HepG2 (cell line): ENCODE data around the gene ZNF3. TPM values are rescaled to one million over a fixed set of nuclear protein-coding genes. Genes with fewer than 3 reads are reported as not detected.

ENCODE experiments used
- ATAC-seq: fragments of 200-7000 bp; cut with Tn5 transposase; 3 replicates; pipeline ENCODE4 v1.9.1; 2020; ENCODE audit warnings: mild to moderate bottlenecking, moderate library complexity
- BruUV-seq: library from RNA; stranded (reverse); fragments of 400-500 nt; replicated peaks from 2 replicates; lab custom pipeline; 2021; lab: Mats Ljungman, UMichigan
- CTCF ChIA-PET: fragments of 300-600 bp; formaldehyde crosslinking; extraction: SDS; loops from one replicate; lab custom pipeline; 2021; ENCODE audit warnings: low total read pairs, inconsistent platforms, low intra/inter-chr PET ratio; lab: Yijun Ruan, JAX
- POLR2A ChIA-PET: fragments of 350-600 bp; sonication (Branson Sonifier 250); formaldehyde crosslinking; loops from one replicate; lab custom pipeline; 2020; ENCODE audit warnings: antibody characterized with exemption, inconsistent platforms; lab: Yijun Ruan, JAX
- DNase-seq: peaks from one replicate; pipeline ENCODE4 v3.0.0-alpha.2; 2015; ENCODE audit warnings: low spot score
- FAIRE-seq: peaks from 3 replicates; lab custom pipeline; 2011; peaks lifted over from hg19 to GRCh38; lab: Jason Lieb, UNC
- H2AFZ ChIP-seq: one replicate; pipeline ENCODE4 v1.6.1; 2011; ENCODE audit warnings: low read length, inconsistent platforms
- H3K27ac ChIP-seq: fragments of 300-600 bp; 3 replicates; pipeline ENCODE4 v1.8.0; 2011; ENCODE audit warnings: mixed run types, mild to moderate bottlenecking, mixed read lengths, low read length, inconsistent platforms; ENCODE audit not compliant: insufficient read depth; ENCODE audit errors: extremely low read length
- H3K27me3 ChIP-seq, 2 experiments: fragments of 200-600 bp in 1 of 2; 2 replicates in 1 of 2; 3 replicates in 1 of 2; pipeline versions ENCODE4 v1.6.0 to v1.8.0; 2011; ENCODE audit warnings: low read length in 2 of 2, mild to moderate bottlenecking in 2 of 2, moderate library complexity in 2 of 2, inconsistent platforms in 1 of 2; ENCODE audit not compliant: insufficient read depth in 2 of 2, control insufficient read depth in 1 of 2
- H3K36me3 ChIP-seq, 2 experiments: fragments of 200-600 bp in 1 of 2; replicated peaks in 1 of 2; 2 replicates in 1 of 2; 3 replicates in 1 of 2; pipeline versions ENCODE4 v1.5.1 to v1.8.0; 2011; ENCODE audit warnings: low read length in 2 of 2, inconsistent platforms in 1 of 2; ENCODE audit not compliant: insufficient read depth in 2 of 2, control insufficient read depth in 1 of 2
- H3K4me1 ChIP-seq: 2 replicates; pipeline ENCODE4 v1.5.1; 2012; ENCODE audit warnings: low read length, inconsistent platforms; ENCODE audit not compliant: insufficient read depth
- H3K4me2 ChIP-seq: 2 replicates; pipeline ENCODE4 v1.6.0; 2011; ENCODE audit warnings: low read depth, low read length, inconsistent platforms
- H3K4me3 ChIP-seq, 3 experiments: fragments of 200-600 bp in 1 of 3; sonication (generic), shearing (Covaris generic) in 1 of 3; replicated peaks in 1 of 3; 2 replicates each; pipeline ENCODE4 v1.5.1; 2011 to 2016; ENCODE audit warnings: low read length in 3 of 3, inconsistent platforms in 2 of 3, low read depth in 2 of 3, mild to moderate bottlenecking in 2 of 3, control low read depth in 1 of 3, mixed read lengths in 1 of 3; ENCODE audit not compliant: insufficient read depth in 1 of 3
- H3K79me2 ChIP-seq: one replicate; pipeline ENCODE4 v1.6.1; 2011; ENCODE audit warnings: low read length, inconsistent platforms; ENCODE audit not compliant: insufficient read depth
- H3K9ac ChIP-seq: 2 replicates; pipeline ENCODE4 v1.6.0; 2011; ENCODE audit warnings: mild to moderate bottlenecking, low read depth, low read length, inconsistent platforms; ENCODE audit not compliant: insufficient read depth
- H3K9me3 ChIP-seq: 2 replicates; pipeline ENCODE4 v1.5.1; 2012; ENCODE audit warnings: mild to moderate bottlenecking, low read length
- H4K20me1 ChIP-seq: 2 replicates; pipeline ENCODE4 v1.6.0; 2011; ENCODE audit warnings: inconsistent platforms, mild to moderate bottlenecking, low read length, moderate library complexity; ENCODE audit not compliant: insufficient read depth
- ARNT ChIP-seq: fragments of 450-650 bp; IDR thresholded peaks from 2 replicates; pipeline ENCODE4 v1.6.1; 2017
- CENPBD1 ChIP-seq: sonication (generic); formaldehyde crosslinking; IDR thresholded peaks from 2 replicates; pipeline ENCODE4 v1.8.0; 2022; ENCODE audit warnings: missing genetic modification reagents, low read depth, mild to moderate bottlenecking, borderline replicate concordance
- FOXC1 ChIP-seq: sonication (generic); formaldehyde crosslinking; IDR thresholded peaks from 2 replicates; pipeline ENCODE4 v1.8.0; 2022; ENCODE audit warnings: mild to moderate bottlenecking, missing genetic modification reagents, borderline replicate concordance
- GATAD2A ChIP-seq: IDR thresholded peaks from 2 replicates; pipeline ENCODE4 v1.6.1; 2016
- GMEB2 ChIP-seq: IDR thresholded peaks from 2 replicates; pipeline ENCODE4 v1.6.1; 2016; ENCODE audit warnings: missing biosample characterization, missing genetic modification reagents, low read depth
- MLXIP ChIP-seq: sonication (generic); formaldehyde crosslinking; IDR thresholded peaks from 2 replicates; pipeline ENCODE4 v1.9.0; 2021; ENCODE audit warnings: missing genetic modification reagents, borderline replicate concordance
- NCOA1 ChIP-seq: sonication (generic); formaldehyde crosslinking; IDR thresholded peaks from 2 replicates; pipeline ENCODE4 v1.9.0; 2021; ENCODE audit warnings: missing genetic modification reagents
- SALL2 ChIP-seq: sonication (generic); formaldehyde crosslinking; IDR thresholded peaks from 2 replicates; pipeline ENCODE4 v1.8.1; 2023; ENCODE audit warnings: mild to moderate bottlenecking, missing genetic modification reagents, inconsistent platforms
- SOX13 ChIP-seq, 3 experiments: fragments of 450-650 bp in 1 of 3; sonication (generic) in 1 of 3; formaldehyde crosslinking in 1 of 3; IDR thresholded peaks in 2 of 3; conservative IDR thresholded peaks in 1 of 3; 2 replicates each; pipeline versions ENCODE4 v1.5.0 to v1.6.1; 2016 to 2020; ENCODE audit warnings: antibody characterized with exemption in 1 of 3, mild to moderate bottlenecking in 1 of 3, missing compliant biosample characterization in 1 of 3, missing genetic modification reagents in 1 of 3, moderate library complexity in 1 of 3
- ZBTB44 ChIP-seq: sonication (generic); formaldehyde crosslinking; IDR thresholded peaks from 2 replicates; pipeline ENCODE4 v1.4.0; 2020; ENCODE audit warnings: missing genetic modification reagents
- WGBS: methylation state at CpG from one replicate; pipeline ENCODE4 v1.1.6; 2017; ENCODE audit warnings: low lambda C conversion rate; 5-methylcytosine and 5-hydroxymethylcytosine counted together
- in situ Hi-C: cut with HindIII; loops from 2 replicates; pipeline ENCODE4 v1.10.0; 2017; ENCODE audit warnings: low pct_unique_long_range_greater_than_20kb; ENCODE audit not compliant: extremely low pct_ligation_motif_present
- intact Hi-C: fragments of 100-400 bp; cut with micrococcal nuclease; formaldehyde crosslinking; loops from one replicate; pipeline ENCODE4 v1.10.0; 2022; ENCODE audit not compliant: unreplicated experiment
- polyA plus RNA-seq, 8 experiments: library from polyadenylated mRNA; depleted of rRNA in 3 of 8; stranded (reverse) in 7 of 8; unstranded in 1 of 8; fragments of >200 nt; fragmentation: Illumina TruSeq in 4 of 8; extraction: Trizol in 4 of 8; gene quantifications; 2 replicates each; pipeline versions ENCODE4 v1.2.1 to v1.2.3, GENCODE V29; 2011 to 2016; ENCODE audit warnings: low read depth in 4 of 8, missing spikeins in 1 of 8, mixed read lengths in 1 of 8; ENCODE audit not compliant: insufficient read depth in 1 of 8
- total RNA-seq, 5 experiments: library from RNA; depleted of rRNA; stranded (reverse); fragments of >200 nt; fragmentation: Illumina TruSeq; extraction: Trizol; gene quantifications; 2 replicates each; pipeline ENCODE4 v1.2.3, GENCODE V29; 2016; ENCODE audit warnings: low read depth in 1 of 5

Gene ZNF3
- total and polyA plus RNA-seq, 2 of the 13 experiments (the other 11 are each of a cell fraction or from before 2014, with no cell fraction given), result 33.7 to 56.9 TPM

- FAIRE-seq (no peak), DNase-seq (no peak), ATAC-seq (no peak)
- peaks cover 3% of the 10 kb centered on the region for H3K79me2 ChIP-seq
- H3K27ac ChIP-seq, result no peak overlapping the region
- H3K4me3 ChIP-seq, result no peak overlapping the region
- no TSS peak for BruUV-seq
- TF ChIP-seq FOXC1 (no peak), ARNT (no peak), GATAD2A (CRISPR knock-in tag) (no peak), CENPBD1 (CRISPR knock-in tag) (no peak), NCOA1 (CRISPR knock-in tag) (no peak), GMEB2 (CRISPR knock-in tag) (no peak), MLXIP (CRISPR knock-in tag) (no peak), ZBTB44 (no peak), SALL2 (CRISPR knock-in tag) (no peak), SOX13 (IDR thresholded peaks at IDR 0.05) (no peak), SOX13 (CRISPR knock-in tag; conservative IDR thresholded peaks at IDR 0.05 in 1 of 2, IDR thresholded peaks at IDR 0.05 in 1 of 2) (no peak)
- H2AFZ ChIP-seq, result no peak overlapping the region
- in situ Hi-C loops (no loop called here), intact Hi-C loops (no loop called here)
- WGBS, result 94% methylated on average over 4 of the region's 4 CpGs
- H3K36me3 ChIP-seq, result peaks cover 6 to 18% of the 10 kb centered on the region in 2 experiments; a peak in 4 of 5 replicates
- POLR2A ChIA-PET, result no interaction called here
- H3K27me3 ChIP-seq, result no peaks in the 10 kb centered on the region
- CTCF ChIA-PET, result no interaction called here
- no peak overlapping the region for H3K4me2 ChIP-seq
- no peak overlapping the region for H3K9ac ChIP-seq
- no peaks in the 10 kb centered on the region for H4K20me1 ChIP-seq
- peaks cover 8% of the 10 kb centered on the region; the same call in 1 of the 2 replicates for H3K4me1 ChIP-seq
- H3K9me3 ChIP-seq, result no peaks in the 10 kb centered on the region
Measured at GRCh38 chr7:100105534-100105933, 24.0 kb upstream of the ZNF3 start.
